HepG2 (cell line): ENCODE measurements around the gene USP2. TPM values are rescaled to one million over a fixed set of nuclear protein-coding genes. Genes with fewer than 3 reads are reported as not detected.

Experiments used
- BRCA1 ChIP-seq: sonication (generic); formaldehyde crosslinking; IDR thresholded peaks from 2 replicates; pipeline ENCODE4 v1.4.0; 2020; ENCODE audit warnings: missing genetic modification reagents
- FOXC1 ChIP-seq: sonication (generic); formaldehyde crosslinking; IDR thresholded peaks from 2 replicates; pipeline ENCODE4 v1.8.0; 2022; ENCODE audit warnings: mild to moderate bottlenecking, missing genetic modification reagents, borderline replicate concordance
- GPN1 ChIP-seq: sonication (generic); formaldehyde crosslinking; IDR thresholded peaks from 2 replicates; pipeline ENCODE4 v1.5.1; 2020; ENCODE audit warnings: missing genetic modification reagents, borderline replicate concordance
- IRF9 ChIP-seq: sonication (generic); formaldehyde crosslinking; IDR thresholded peaks from 2 replicates; pipeline ENCODE4 v1.8.0; 2022; ENCODE audit warnings: missing genetic modification reagents, mild to moderate bottlenecking, borderline replicate concordance
- JUNB ChIP-seq: sonication (generic); formaldehyde crosslinking; IDR thresholded peaks from 2 replicates; pipeline ENCODE4 v1.8.0; 2022; ENCODE audit warnings: missing genetic modification reagents, mild to moderate bottlenecking, borderline replicate concordance
- KMT2A ChIP-seq: sonication (generic); formaldehyde crosslinking; IDR thresholded peaks from 2 replicates; pipeline ENCODE4 v1.4.0; 2020; ENCODE audit warnings: missing genetic modification reagents
- MAFF ChIP-seq: IDR thresholded peaks from 2 replicates; pipeline ENCODE4 v1.6.1; 2011; ENCODE audit warnings: low read depth, low read length, improper control_type of control experiment
- NCOA1 ChIP-seq: sonication (generic); formaldehyde crosslinking; IDR thresholded peaks from 2 replicates; pipeline ENCODE4 v1.9.0; 2021; ENCODE audit warnings: missing genetic modification reagents
- NFYB ChIP-seq: sonication (generic); formaldehyde crosslinking; IDR thresholded peaks from 2 replicates; pipeline ENCODE4 v1.4.0; 2020; ENCODE audit warnings: missing genetic modification reagents
- SMAD1 ChIP-seq: sonication (generic); formaldehyde crosslinking; IDR thresholded peaks from 2 replicates; pipeline ENCODE4 v1.4.0; 2020; ENCODE audit warnings: missing genetic modification reagents, low read depth, mild to moderate bottlenecking, borderline replicate concordance
- SNAPC4 ChIP-seq: sonication (generic); formaldehyde crosslinking; IDR thresholded peaks from 2 replicates; pipeline ENCODE4 v1.4.0; 2020; ENCODE audit warnings: mild to moderate bottlenecking, missing genetic modification reagents
- TOE1 ChIP-seq: sonication (generic); formaldehyde crosslinking; IDR thresholded peaks from 2 replicates; pipeline ENCODE4 v1.4.0; 2020; ENCODE audit warnings: mild to moderate bottlenecking, missing genetic modification reagents
- XBP1 ChIP-seq: sonication (generic); formaldehyde crosslinking; IDR thresholded peaks from 2 replicates; pipeline ENCODE4 v1.5.0; 2020; ENCODE audit warnings: missing genetic modification reagents
- ZMYM4 ChIP-seq: sonication (generic); formaldehyde crosslinking; IDR thresholded peaks from 2 replicates; pipeline ENCODE4 v1.8.1; 2023; ENCODE audit warnings: mild to moderate bottlenecking, missing genetic modification reagents
- ZNF260 ChIP-seq: sonication (generic); formaldehyde crosslinking; IDR thresholded peaks from 2 replicates; pipeline ENCODE4 v1.4.0; 2020; ENCODE audit warnings: missing genetic modification reagents, low read depth, mild to moderate bottlenecking, borderline replicate concordance
- ZNF326 ChIP-seq: sonication (generic); formaldehyde crosslinking; IDR thresholded peaks from 2 replicates; pipeline ENCODE4 v1.4.0; 2020; ENCODE audit warnings: missing genetic modification reagents, borderline replicate concordance
- ZNF512B ChIP-seq: sonication (generic); formaldehyde crosslinking; IDR thresholded peaks from 2 replicates; pipeline ENCODE4 v1.5.1; 2020; ENCODE audit warnings: missing genetic modification reagents, mild to moderate bottlenecking, borderline replicate concordance
- ZNF549 ChIP-seq: sonication (generic); formaldehyde crosslinking; IDR thresholded peaks from 2 replicates; pipeline ENCODE4 v1.5.0; 2020; ENCODE audit warnings: missing genetic modification reagents
- ZNF589 ChIP-seq: sonication (generic); formaldehyde crosslinking; conservative IDR thresholded peaks from 2 replicates; pipeline ENCODE4 v1.8.0; 2022; ENCODE audit warnings: mild to moderate bottlenecking, moderate library complexity, missing genetic modification reagents
- ZNF776 ChIP-seq: sonication (generic); formaldehyde crosslinking; IDR thresholded peaks from 2 replicates; pipeline ENCODE4 v1.4.0; 2020; ENCODE audit warnings: mild to moderate bottlenecking, missing genetic modification reagents
- polyA plus RNA-seq, 8 experiments: library from polyadenylated mRNA; depleted of rRNA in 3 of 8; stranded (reverse) in 7 of 8; unstranded in 1 of 8; fragments of >200 nt; fragmentation: Illumina TruSeq in 4 of 8; extraction: Trizol in 4 of 8; gene quantifications; 2 replicates each; pipeline versions ENCODE4 v1.2.1 to v1.2.3, GENCODE V29; 2011 to 2016; ENCODE audit warnings: low read depth in 4 of 8, missing spikeins in 1 of 8, mixed read lengths in 1 of 8; ENCODE audit not compliant: insufficient read depth in 1 of 8
- total RNA-seq, 5 experiments: library from RNA; depleted of rRNA; stranded (reverse); fragments of >200 nt; fragmentation: Illumina TruSeq; extraction: Trizol; gene quantifications; 2 replicates each; pipeline ENCODE4 v1.2.3, GENCODE V29; 2016; ENCODE audit warnings: low read depth in 1 of 5

The USP2 gene
- total and polyA plus RNA-seq, 2 of the 13 experiments (the other 11 are each of a cell fraction or from before 2014, with no cell fraction given), result 2.5 to 6.0 TPM

DNA sequence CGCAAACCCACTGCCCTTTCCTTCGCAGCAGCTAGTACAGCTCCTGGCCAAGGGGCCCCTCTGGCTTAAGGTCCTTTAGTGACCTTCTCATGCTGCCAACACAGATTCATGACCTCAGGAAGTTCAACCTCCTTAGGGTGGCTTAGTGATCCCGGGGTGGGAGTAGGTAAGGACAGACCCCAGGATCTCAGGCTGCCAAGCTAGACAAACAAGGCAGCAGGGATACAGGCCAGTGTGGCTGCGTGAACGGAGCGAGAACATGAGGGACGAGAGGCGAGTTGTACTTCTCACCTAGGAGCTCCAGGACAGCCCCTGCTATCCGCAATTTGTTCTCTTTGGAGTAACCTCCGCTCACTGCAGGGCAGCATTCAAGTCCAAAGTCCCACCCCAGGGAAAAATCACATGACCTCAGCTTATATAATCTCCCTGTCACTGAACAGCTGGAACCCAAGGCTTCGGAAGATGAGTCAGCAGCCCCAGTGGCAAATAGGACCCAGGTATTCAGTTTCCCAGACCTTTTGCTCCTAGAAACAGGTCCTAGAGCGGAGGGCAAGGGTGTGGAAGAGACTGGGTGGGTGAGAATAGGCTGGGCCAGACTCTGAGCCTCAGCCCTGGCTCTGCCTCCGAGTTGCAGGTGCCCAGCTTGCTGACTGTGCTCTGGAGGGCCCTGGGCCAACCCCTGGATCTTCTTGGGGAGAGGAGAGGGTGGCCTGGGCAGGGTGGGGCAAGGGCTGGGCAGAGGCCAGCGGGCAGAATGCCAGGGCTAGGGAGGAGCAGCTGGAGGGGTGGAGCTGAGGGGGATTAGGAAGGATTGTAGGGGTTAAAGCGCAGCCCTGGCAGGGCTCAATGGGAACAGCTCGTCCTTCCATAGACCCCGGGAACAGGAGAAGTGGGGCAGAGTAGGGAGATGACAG, 13.1 kb downstream of the USP2 start (continued):
- TF ChIP-seq SNAPC4 (CRISPR knock-in tag), result peak; percentile 63; the same call in 1 of the 2 replicates
- 0 out of 2 replicates have a peak, but pooled peaks have one; percentile 30 for TF ChIP-seq SMAD1 (CRISPR knock-in tag)
- no peak for TF ChIP-seq ZNF260 (CRISPR knock-in tag)
- TF ChIP-seq ZNF326 (CRISPR knock-in tag), result no peak
- TF ChIP-seq XBP1 (CRISPR knock-in tag), result 0 out of 2 replicates have a peak, but pooled peaks have one; percentile 24
- TF ChIP-seq ZNF512B (CRISPR knock-in tag), result no peak
- no peak; the same call in 1 of the 2 replicates for TF ChIP-seq NFYB
- TF ChIP-seq ZMYM4, result peak; percentile 90
- TF ChIP-seq MAFF, result peak; percentile 90
- TF ChIP-seq JUNB (CRISPR knock-in tag), result peak; percentile 79; the same call in 1 of the 2 replicates
- peak; percentile 84; the same call in 1 of the 2 replicates for TF ChIP-seq TOE1
- TF ChIP-seq ZNF776, result 0 out of 2 replicates have a peak, but pooled peaks have one; percentile 25
- TF ChIP-seq KMT2A (CRISPR knock-in tag), result peak; percentile 73; the same call in 1 of the 2 replicates
- no peak for TF ChIP-seq NCOA1
- TF ChIP-seq ZNF549 (CRISPR knock-in tag), result peak; percentile 92; the same call in 1 of the 2 replicates
- no peak; the same call in 1 of the 2 replicates for TF ChIP-seq FOXC1 (CRISPR knock-in tag)
- TF ChIP-seq BRCA1 (CRISPR knock-in tag), result peak; percentile 74; the same call in 1 of the 2 replicates
- TF ChIP-seq GPN1, result no peak
- TF ChIP-seq ZNF589 (CRISPR knock-in tag), result 0 out of 2 replicates have a peak, but pooled peaks have one; percentile 68
- 0 out of 2 replicates have a peak, but pooled peaks have one; percentile 31 for TF ChIP-seq IRF9 (CRISPR knock-in tag)
